H9 (cell line): ENCODE measurements around the gene PHACTR1. TPM values are rescaled to one million over a fixed set of nuclear protein-coding genes. Genes with fewer than 3 reads are reported as not detected.

Experiments used
- DNase-seq: peaks from one replicate; pipeline ENCODE4 v3.0.0-alpha.2; 2017
- H2AFZ ChIP-seq: one replicate; pipeline ENCODE4 v1.6.1; 2013; ENCODE audit warnings: mild to moderate bottlenecking, low read length, control low read depth, moderate library complexity
- H2AK5ac ChIP-seq: 2 replicates; pipeline ENCODE4 v1.6.1; 2013; ENCODE audit warnings: low read length, control low read depth, mixed read lengths; ENCODE audit not compliant: insufficient read length
- H2BK120ac ChIP-seq: one replicate; pipeline ENCODE4 v1.6.1; 2013; ENCODE audit warnings: low read depth, mild to moderate bottlenecking, low read length, control low read depth, inconsistent platforms; ENCODE audit not compliant: poor library complexity, severe bottlenecking
- H2BK12ac ChIP-seq: 2 replicates; pipeline ENCODE4 v1.6.1; 2013; ENCODE audit warnings: low read length, control low read depth, mixed read lengths, low read depth; ENCODE audit not compliant: insufficient read length
- H2BK15ac ChIP-seq: 2 replicates; pipeline ENCODE4 v1.6.1; 2013; ENCODE audit warnings: low read depth, low read length, control low read depth
- H2BK20ac ChIP-seq: one replicate; pipeline ENCODE4 v1.6.1; 2013; ENCODE audit warnings: low read depth, mild to moderate bottlenecking, low read length, control low read depth, inconsistent platforms; ENCODE audit not compliant: poor library complexity, severe bottlenecking
- H2BK5ac ChIP-seq: 2 replicates; pipeline ENCODE4 v1.6.1; 2013; ENCODE audit warnings: low read length, control low read depth, mixed read lengths; ENCODE audit not compliant: insufficient read length
- H3K14ac ChIP-seq: 2 replicates; pipeline ENCODE4 v1.6.1; 2013; ENCODE audit warnings: low read length, control low read depth; ENCODE audit not compliant: insufficient read depth
- H3K18ac ChIP-seq: 2 replicates; pipeline ENCODE4 v1.6.1; 2013; ENCODE audit warnings: low read depth, mild to moderate bottlenecking, mixed read lengths, low read length, control low read depth; ENCODE audit not compliant: insufficient read length
- H3K23ac ChIP-seq: 2 replicates; pipeline ENCODE4 v1.6.1; 2013; ENCODE audit warnings: low read length, control low read depth, mixed read lengths, low read depth; ENCODE audit not compliant: insufficient read length
- H3K23me2 ChIP-seq: 2 replicates; pipeline ENCODE4 v1.6.1; 2013; ENCODE audit warnings: low read depth, mild to moderate bottlenecking, mixed read lengths, low read length, control low read depth; ENCODE audit not compliant: insufficient read length, poor library complexity, severe bottlenecking
- H3K27ac ChIP-seq: 2 replicates; pipeline ENCODE4 v1.5.1; 2013; ENCODE audit warnings: low read length, control low read depth, mixed read lengths, low read depth; ENCODE audit not compliant: insufficient read length
- H3K27me3 ChIP-seq: 2 replicates; pipeline ENCODE4 v1.6.1; 2013; ENCODE audit warnings: low read length, control low read depth, inconsistent platforms; ENCODE audit not compliant: insufficient read depth
- H3K4ac ChIP-seq: 2 replicates; pipeline ENCODE4 v1.6.1; 2013; ENCODE audit warnings: low read depth, mild to moderate bottlenecking, control low read depth, inconsistent platforms, low read length, moderate library complexity
- H3K4me1 ChIP-seq: 2 replicates; pipeline ENCODE4 v1.6.1; 2013; ENCODE audit warnings: low read length, control low read depth, inconsistent platforms; ENCODE audit not compliant: insufficient read depth
- H3K4me2 ChIP-seq: 2 replicates; pipeline ENCODE4 v1.6.1; 2013; ENCODE audit warnings: low read length, control low read depth, mixed read lengths; ENCODE audit not compliant: insufficient read length, insufficient read depth
- H3K56ac ChIP-seq: 2 replicates; pipeline ENCODE4 v1.6.1; 2013; ENCODE audit warnings: low read depth, mild to moderate bottlenecking, mixed read lengths, low read length, control low read depth; ENCODE audit not compliant: insufficient read length
- H3K79me1 ChIP-seq: 2 replicates; pipeline ENCODE4 v1.6.1; 2013; ENCODE audit warnings: low read depth, mild to moderate bottlenecking, moderate library complexity, low read length, control low read depth, inconsistent platforms; ENCODE audit not compliant: insufficient read depth, poor library complexity, severe bottlenecking
- H3K79me2 ChIP-seq: 2 replicates; pipeline ENCODE4 v1.6.1; 2013; ENCODE audit warnings: low read length, control low read depth, inconsistent platforms; ENCODE audit not compliant: insufficient read depth
- H3K9ac ChIP-seq: 2 replicates; pipeline ENCODE4 v1.6.1; 2013; ENCODE audit warnings: low read length, control low read depth, mixed read lengths; ENCODE audit not compliant: insufficient read length; ENCODE audit errors: extremely low read depth
- H3K9me3 ChIP-seq: one replicate; pipeline ENCODE4 v1.6.1; 2013; ENCODE audit warnings: low read depth, low read length, inconsistent platforms; ENCODE audit not compliant: control insufficient read depth
- H3T11ph ChIP-seq: one replicate; pipeline ENCODE4 v1.6.1; 2013; ENCODE audit warnings: mild to moderate bottlenecking, low read length, control low read depth, inconsistent platforms
- H4K20me1 ChIP-seq: one replicate; pipeline ENCODE4 v1.6.1; 2013; ENCODE audit not compliant: control insufficient read depth, insufficient read length, insufficient read depth
- H4K5ac ChIP-seq: 2 replicates; pipeline ENCODE4 v1.6.1; 2013; ENCODE audit warnings: low read depth, mild to moderate bottlenecking, mixed read lengths, low read length, control low read depth; ENCODE audit not compliant: insufficient read length
- H4K8ac ChIP-seq: replicated peaks from 2 replicates; pipeline ENCODE4 v1.6.1; 2013; ENCODE audit warnings: low read length, control low read depth, mixed read lengths, low read depth; ENCODE audit not compliant: insufficient read length
- H4K91ac ChIP-seq: 2 replicates; pipeline ENCODE4 v1.6.1; 2013; ENCODE audit warnings: low read depth, mild to moderate bottlenecking, moderate library complexity, mixed read lengths, low read length, control low read depth; ENCODE audit not compliant: insufficient read length
- H3K27ac Mint-ChIP-seq, 3 experiments: 2 replicates in 2 of 3; 3 replicates in 1 of 3; pipeline ENCODE4 v1.8.0; 2020 to 2021; ENCODE audit warnings: mixed read lengths in 3 of 3, mild to moderate bottlenecking in 1 of 3, moderate library complexity in 1 of 3
- H3K27me3 Mint-ChIP-seq: 2 replicates; pipeline ENCODE4 v1.8.0; 2021; ENCODE audit warnings: low read depth, mild to moderate bottlenecking, moderate library complexity, mixed read lengths
- H3K36me3 Mint-ChIP-seq, 3 experiments: 2 replicates in 2 of 3; 3 replicates in 1 of 3; pipeline ENCODE4 v1.8.0; 2020 to 2021; ENCODE audit warnings: low read depth in 3 of 3, mixed read lengths in 3 of 3; ENCODE audit not compliant: insufficient read depth in 1 of 3
- H3K4me1 Mint-ChIP-seq, 2 experiments: 2 replicates each; pipeline ENCODE4 v1.8.0; 2020; ENCODE audit warnings: mixed read lengths in 2 of 2
- H3K4me3 Mint-ChIP-seq, 2 experiments: 2 replicates in 1 of 2; 3 replicates in 1 of 2; pipeline ENCODE4 v1.8.0; 2020 to 2021; ENCODE audit warnings: mild to moderate bottlenecking in 2 of 2, mixed read lengths in 2 of 2, moderate library complexity in 1 of 2
- H3K9me3 Mint-ChIP-seq, 2 experiments: 2 replicates in 1 of 2; 3 replicates in 1 of 2; pipeline ENCODE4 v1.8.0; 2020; ENCODE audit warnings: mild to moderate bottlenecking in 2 of 2, mixed read lengths in 2 of 2, moderate library complexity in 1 of 2
- CTCF ChIP-seq: fragments of 200-600 bp; sonication (generic); conservative IDR thresholded peaks from 3 replicates; pipeline ENCODE4 v1.8.0; 2021; ENCODE audit warnings: antibody characterized with exemption, mild to moderate bottlenecking
- WGBS: extraction: QIAGEN DNeasy Blood & Tissue Kit; methylation state at CpG from one replicate; pipeline ENCODE4 v1.1.7; 2013; ENCODE audit warnings: missing lambda C conversion rate, low lambda C conversion rate, mixed read lengths; ENCODE audit not compliant: insufficient read length; ENCODE audit errors: extremely low coverage; 5-methylcytosine and 5-hydroxymethylcytosine counted together
- total RNA-seq: library from RNA; stranded (reverse); gene quantifications from 2 replicates; pipeline ENCODE4 v1.2.1, GENCODE V29; 2021

PHACTR1 gene
- total RNA-seq, 1 experiment from 2014 or later = 15.9 TPM

DNA sequence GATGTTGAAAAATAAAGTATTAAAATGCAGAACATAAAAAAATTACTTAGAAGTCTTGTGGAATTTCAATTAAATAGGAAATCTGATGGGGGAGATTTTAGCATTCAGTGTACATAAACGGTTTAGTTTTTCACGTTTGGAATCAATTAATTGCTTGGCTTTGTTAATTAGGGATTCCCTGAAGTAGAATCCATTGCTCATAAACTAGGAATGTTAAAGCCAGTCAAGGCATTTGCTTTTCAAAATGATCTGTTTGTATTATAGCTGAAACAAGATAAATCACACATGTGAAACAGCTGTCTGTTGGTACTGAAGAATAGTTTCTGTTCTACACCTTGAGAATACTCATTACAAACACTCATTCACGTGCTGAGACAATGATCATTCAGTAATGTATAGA, 313.8 kb downstream of the PHACTR1 start:
- Histone ChIP-seq H3K23ac (no peak overlapping the region), H2BK12ac (no peak overlapping the region), H3K23me2 (no peaks in the 10 kb centered on the region), H2BK5ac (no peak overlapping the region), H3K79me2 (no peaks in the 10 kb centered on the region), H3K14ac (no peak overlapping the region), H2BK20ac (no peak overlapping the region), H3K4me1 (no peaks in the 10 kb centered on the region), H4K91ac (no peak overlapping the region), H3K27me3 (no peaks in the 10 kb centered on the region), H3K4me2 (no peak overlapping the region), H3K9me3 (no peaks in the 10 kb centered on the region), H2BK15ac (no peak overlapping the region), H3T11ph (no peak overlapping the region), H2AK5ac (no peak overlapping the region), H3K56ac (no peak overlapping the region), H4K5ac (no peak overlapping the region), H3K27ac (no peak overlapping the region), H2AFZ (no peak overlapping the region), H3K18ac (no peak overlapping the region), H3K79me1 (no peaks in the 10 kb centered on the region), H4K20me1 (no peaks in the 10 kb centered on the region), H4K8ac (no peak overlapping the region), H2BK120ac (no peak overlapping the region), H3K4ac (no peak overlapping the region), H3K9ac (no peak overlapping the region)
- Mint-ChIP-seq H3K27me3 (no peaks in the 10 kb centered on the region), H3K27ac (no peak overlapping the region), H3K9me3 (no peaks in the 10 kb centered on the region), H3K4me1 (peaks cover 10 to 13% of the 10 kb centered on the region in 2 experiments), H3K36me3 (no peaks in the 10 kb centered on the region), H3K4me3 (no peak overlapping the region)
- no CpG with 5 or more reads among the region's 3 CpGs for WGBS
- no peak for DNase-seq
- no peak for TF ChIP-seq CTCF
